Measurements from ENCODE around the gene IPO11.

Gene IPO11

GRCh38 chr5:62461561-62461960 lies 49.0 kb downstream of the IPO11 start:
- Histone ChIP-seq H3K36me3 (ENCODE audit: insufficient read depth, low read length) (no peaks in the 10 kb centered on the region), H3K4me2 (ENCODE audit: low read length) (no peak overlapping the region), H3F3A (ENCODE audit: insufficient read depth, low read length) (no peaks in the 10 kb centered on the region), H3K9me2 (ENCODE audit: low read depth, low read length) (no peaks in the 10 kb centered on the region), H3K9ac (ENCODE audit: low read length) (no peak overlapping the region), H3K4me1 (ENCODE audit: insufficient read depth, low read length, severe bottlenecking) (no peaks in the 10 kb centered on the region), H2AFZ (ENCODE audit: low read length) (no peak overlapping the region), H3K27ac (ENCODE audit: low read depth, low read length, poor library complexity, severe bottlenecking) (no peak overlapping the region), H3K4me3 (ENCODE audit: low read depth, low read length, poor library complexity, severe bottlenecking) (no peak overlapping the region), H4K20me1 (ENCODE audit: insufficient read depth, low read length) (no peaks in the 10 kb centered on the region), H3K27me3 (ENCODE audit: insufficient read depth, low read length) (no peaks in the 10 kb centered on the region), H3K79me2 (ENCODE audit: insufficient read depth, low read length) (no peaks in the 10 kb centered on the region), H3K9me3 (ENCODE audit: low read length) (no peaks in the 10 kb centered on the region)
- TF ChIP-seq CTCF (IDR thresholded peaks at IDR 0.05; ENCODE audit: low read length): no peak
- TF ChIP-seq EZH2 (IDR thresholded peaks at IDR 0.05; ENCODE audit: borderline replicate concordance, low read length): no peak

- Histone ChIP-seq H3K4me2 (ENCODE audit: low read length) (no peak overlapping the region), H3K4me3 (ENCODE audit: low read depth, low read length, poor library complexity, severe bottlenecking) (no peak overlapping the region), H3K27me3 (ENCODE audit: insufficient read depth, low read length) (no peaks in the 10 kb centered on the region), H3K27ac (ENCODE audit: low read depth, low read length, poor library complexity, severe bottlenecking) (no peak overlapping the region), H3F3A (ENCODE audit: insufficient read depth, low read length) (no peaks in the 10 kb centered on the region), H3K9me3 (ENCODE audit: low read length) (no peaks in the 10 kb centered on the region), H4K20me1 (ENCODE audit: insufficient read depth, low read length) (no peaks in the 10 kb centered on the region), H3K4me1 (ENCODE audit: insufficient read depth, low read length, severe bottlenecking) (no peaks in the 10 kb centered on the region), H2AFZ (ENCODE audit: low read length) (no peak overlapping the region), H3K36me3 (ENCODE audit: insufficient read depth, low read length) (peaks cover 27% of the 10 kb centered on the region), H3K9me2 (ENCODE audit: low read depth, low read length) (no peaks in the 10 kb centered on the region), H3K9ac (ENCODE audit: low read length) (no peak overlapping the region), H3K79me2 (ENCODE audit: insufficient read depth, low read length) (no peaks in the 10 kb centered on the region)
- TF ChIP-seq CTCF (IDR thresholded peaks at IDR 0.05; ENCODE audit: low read length) (no peak), EZH2 (IDR thresholded peaks at IDR 0.05; ENCODE audit: borderline replicate concordance, low read length) (no peak)
Observed at GRCh38 chr5:62465985-62466925, 53.7 kb downstream of the IPO11 start.

- no peak overlapping the region for H3K27ac ChIP-seq (ENCODE audit: low read depth, low read length, poor library complexity, severe bottlenecking)
- H3K27me3 ChIP-seq (ENCODE audit: insufficient read depth, low read length): no peaks in the 10 kb centered on the region
- H3K9me2 ChIP-seq (ENCODE audit: low read depth, low read length): no peaks in the 10 kb centered on the region
- H3K4me1 ChIP-seq (ENCODE audit: insufficient read depth, low read length, severe bottlenecking): no peaks in the 10 kb centered on the region
- H3K36me3 ChIP-seq (ENCODE audit: insufficient read depth, low read length): peaks cover 31% of the 10 kb centered on the region
- H3K4me2 ChIP-seq (ENCODE audit: low read length): no peak overlapping the region
- H3F3A ChIP-seq (ENCODE audit: insufficient read depth, low read length): no peaks in the 10 kb centered on the region
- TF ChIP-seq CTCF (IDR thresholded peaks at IDR 0.05; ENCODE audit: low read length) (no peak), EZH2 (IDR thresholded peaks at IDR 0.05; ENCODE audit: borderline replicate concordance, low read length) (no peak)
- H3K9ac ChIP-seq (ENCODE audit: low read length): no peak overlapping the region
- H4K20me1 ChIP-seq (ENCODE audit: insufficient read depth, low read length): no peaks in the 10 kb centered on the region
- H2AFZ ChIP-seq (ENCODE audit: low read length): no peak overlapping the region
- no peaks in the 10 kb centered on the region for H3K9me3 ChIP-seq (ENCODE audit: low read length)
- no peaks in the 10 kb centered on the region for H3K79me2 ChIP-seq (ENCODE audit: insufficient read depth, low read length)
- no peak overlapping the region for H3K4me3 ChIP-seq (ENCODE audit: low read depth, low read length, poor library complexity, severe bottlenecking)
Observed at GRCh38 chr5:62473209-62473608, 60.6 kb downstream of the IPO11 start.

Data from OCI-LY1 (cell line).